CMK (cell line): ENCODE results near the gene ZFYVE16.
A peak's percentile ranks its signal among the peaks of the same experiment; 100 is the strongest.
"Not testable (repeated sequence)": the region's sequence is repeated elsewhere in the genome, so short reads cannot be mapped to it uniquely, and the experiment has no call there.

Source experiments
- DNase-seq: peaks from one replicate; pipeline ENCODE4 v3.0.0-alpha.2; 2010; ENCODE audit warnings: low read depth

The ZFYVE16 gene

DNA sequence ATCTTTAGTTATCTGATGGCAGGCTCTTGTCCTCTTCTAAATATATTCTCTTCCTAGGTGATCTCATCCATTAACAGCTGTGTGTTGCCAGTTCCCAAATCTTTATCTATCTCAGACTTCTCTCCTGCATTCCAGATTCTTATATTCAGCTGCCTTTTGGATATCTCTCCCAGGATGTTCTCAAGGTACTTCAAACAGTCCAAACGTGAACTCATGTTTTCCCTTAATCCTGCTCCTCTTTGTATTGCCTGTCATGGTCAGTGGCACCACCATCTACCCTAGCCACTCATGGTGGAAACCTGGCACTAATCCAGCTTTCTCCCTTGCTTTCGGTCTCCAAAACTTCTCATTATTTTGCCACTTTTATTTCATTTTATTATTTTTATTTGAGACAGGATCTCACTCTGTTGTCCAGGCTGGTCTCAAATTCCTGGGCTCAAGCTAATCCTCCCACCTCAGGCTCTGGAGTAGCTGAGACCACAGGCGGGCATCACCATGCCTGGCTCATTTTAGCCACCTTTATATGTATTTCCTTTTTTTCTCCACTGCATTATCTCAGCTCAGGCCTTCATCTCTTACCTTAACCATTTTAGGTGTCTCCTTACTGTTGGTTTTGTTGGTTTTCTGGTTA is 3.8 kb downstream of the ZFYVE16 start:
- DNase-seq = no peak

DNA sequence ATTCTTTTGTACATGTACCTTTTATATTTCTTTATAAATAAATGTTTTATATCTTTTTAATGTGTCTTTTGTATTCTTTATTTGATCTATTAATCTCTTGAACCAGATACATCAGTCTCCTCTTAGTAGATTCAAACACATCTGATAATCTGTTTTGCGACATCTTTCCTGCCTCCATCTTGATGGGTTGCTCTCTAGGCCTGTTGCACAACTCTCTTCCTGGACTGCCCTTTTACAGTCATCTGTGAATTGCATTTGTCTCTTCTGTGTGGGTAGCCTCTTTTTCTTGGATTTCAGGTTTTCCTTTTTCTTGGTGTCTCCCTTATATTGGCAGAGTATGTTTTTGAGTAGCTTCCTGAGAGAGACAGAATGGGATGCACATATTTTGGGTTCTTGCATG is 6.2 kb downstream of the ZFYVE16 start:
- no peak for DNase-seq

DNA sequence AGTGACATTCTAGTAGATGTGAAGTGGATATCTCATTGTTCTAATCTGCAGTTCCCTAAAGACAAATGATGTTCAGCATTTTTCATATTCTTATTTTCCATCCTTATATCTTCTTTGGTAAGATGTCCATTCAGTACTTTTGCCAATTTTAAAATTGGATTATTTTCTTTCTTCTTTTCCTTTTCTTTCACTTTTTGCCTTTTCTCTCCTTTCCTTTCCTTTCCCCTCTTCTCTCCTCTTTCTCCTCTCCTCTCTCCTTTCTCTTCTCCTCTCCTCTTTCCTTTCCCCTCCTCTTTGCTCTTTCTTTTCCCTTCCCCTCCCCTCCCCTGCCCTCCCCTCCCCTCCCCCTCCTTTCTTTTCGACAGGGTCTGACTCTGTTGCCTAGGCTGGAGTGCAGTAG is 10.1 kb downstream of the ZFYVE16 start:
- no peak for DNase-seq

DNA sequence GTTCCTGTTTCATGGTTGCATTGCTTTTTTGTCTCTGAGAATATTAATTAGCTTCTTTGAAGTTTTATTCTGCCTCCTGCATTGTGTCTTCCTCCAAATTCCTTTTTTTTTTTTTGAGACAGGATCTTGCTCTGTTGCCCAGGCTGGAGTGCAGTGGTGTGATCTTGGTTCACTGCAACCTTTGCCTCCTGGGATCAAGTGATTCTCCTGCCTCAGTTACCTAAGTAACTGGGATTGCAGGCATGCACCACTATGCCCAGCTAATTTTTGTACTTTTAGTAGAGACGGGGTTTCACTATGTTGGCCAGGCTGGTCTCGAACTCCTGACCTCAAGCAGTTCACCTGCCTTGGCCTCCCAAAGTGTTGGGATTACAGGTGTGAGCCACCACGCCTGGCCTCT is 16.5 kb downstream of the ZFYVE16 start:
- DNase-seq = not testable (repeated sequence)

DNA sequence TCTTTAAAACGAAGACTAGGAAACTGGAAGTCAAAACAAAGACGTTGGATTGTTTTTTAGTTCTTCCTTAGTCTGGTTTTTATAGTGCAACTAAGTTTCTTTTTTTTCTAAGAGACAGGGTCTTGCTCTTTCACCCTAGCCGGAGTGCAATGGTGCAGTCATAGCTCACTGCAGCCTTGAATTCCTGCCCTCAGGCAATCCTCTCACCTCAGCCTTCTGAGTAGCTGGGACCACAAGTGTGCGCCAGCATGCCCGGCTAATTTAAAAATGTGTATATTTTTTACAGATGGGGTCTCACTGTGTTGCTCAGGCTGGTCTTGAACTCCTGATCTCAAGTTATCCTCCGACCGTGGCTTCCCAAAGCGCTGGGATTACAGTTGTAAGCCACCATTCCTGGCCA is 27.6 kb downstream of the ZFYVE16 start:
- DNase-seq = no peak

DNA sequence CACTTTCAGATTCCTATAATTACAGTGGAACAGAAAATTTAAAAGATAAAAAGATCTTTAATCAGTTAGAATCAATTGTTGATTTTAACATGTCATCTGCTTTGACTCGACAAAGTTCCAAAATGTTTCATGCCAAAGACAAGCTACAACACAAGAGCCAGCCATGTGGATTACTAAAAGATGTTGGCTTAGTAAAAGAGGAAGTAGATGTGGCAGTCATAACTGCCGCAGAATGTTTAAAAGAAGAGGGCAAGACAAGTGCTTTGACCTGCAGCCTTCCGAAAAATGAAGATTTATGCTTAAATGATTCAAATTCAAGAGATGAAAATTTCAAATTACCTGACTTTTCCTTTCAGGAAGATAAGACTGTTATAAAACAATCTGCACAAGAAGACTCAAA is 29.5 kb downstream of the ZFYVE16 start:
- DNase-seq = no peak

DNA sequence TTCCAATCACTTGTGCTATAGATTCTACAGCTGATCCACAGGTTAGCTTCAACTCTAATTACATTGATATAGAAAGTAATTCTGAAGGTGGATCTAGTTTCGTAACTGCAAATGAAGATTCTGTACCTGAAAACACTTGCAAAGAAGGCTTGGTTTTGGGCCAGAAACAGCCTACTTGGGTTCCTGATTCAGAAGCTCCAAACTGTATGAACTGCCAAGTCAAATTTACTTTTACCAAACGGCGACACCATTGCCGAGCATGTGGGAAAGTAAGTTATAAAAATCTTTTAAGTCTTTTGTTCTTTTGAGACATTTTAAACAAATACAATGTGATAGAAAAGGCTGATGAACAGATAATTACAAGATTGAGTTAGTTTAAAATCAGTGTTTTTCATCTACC is 30.9 kb downstream of the ZFYVE16 start:
- DNase-seq = no peak

DNA sequence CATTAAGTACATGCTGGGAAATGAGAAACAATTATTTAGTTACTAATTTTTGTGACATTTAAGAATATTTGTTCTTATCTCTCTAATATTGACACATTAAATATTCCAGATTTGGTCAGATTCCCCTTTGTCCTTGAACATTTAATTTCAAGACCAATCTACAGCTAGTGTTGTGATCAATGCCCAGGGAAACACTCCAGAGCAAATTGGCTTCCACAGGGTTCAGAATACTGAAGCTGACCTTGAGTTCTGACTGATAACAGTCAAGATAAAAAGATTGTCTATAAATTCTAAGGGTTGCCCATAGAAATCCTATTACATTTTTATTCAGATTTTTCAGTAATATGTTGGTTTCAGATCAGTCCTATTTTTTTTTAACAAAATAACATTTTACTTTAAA is 31.3 kb downstream of the ZFYVE16 start:
- no peak for DNase-seq

DNA sequence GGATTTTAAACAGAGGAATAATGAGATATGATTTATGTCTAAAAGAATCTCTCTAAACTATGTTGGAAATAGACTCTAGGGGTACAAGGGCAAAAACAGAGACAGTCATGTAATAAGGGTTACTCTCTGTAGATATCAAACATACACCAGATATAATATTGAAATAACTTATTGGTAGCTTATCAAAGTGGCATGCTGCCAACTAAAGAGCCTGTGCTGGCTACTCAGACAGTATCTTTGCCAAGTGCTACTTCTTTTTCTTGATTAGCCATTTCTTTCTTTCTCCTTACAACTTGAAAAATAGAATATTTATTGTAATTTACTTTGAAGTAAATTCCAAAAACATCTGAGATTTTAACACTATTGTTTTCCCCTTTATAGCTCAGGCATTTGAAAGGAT is 34.9 kb downstream of the ZFYVE16 start:
- no peak for DNase-seq

DNA sequence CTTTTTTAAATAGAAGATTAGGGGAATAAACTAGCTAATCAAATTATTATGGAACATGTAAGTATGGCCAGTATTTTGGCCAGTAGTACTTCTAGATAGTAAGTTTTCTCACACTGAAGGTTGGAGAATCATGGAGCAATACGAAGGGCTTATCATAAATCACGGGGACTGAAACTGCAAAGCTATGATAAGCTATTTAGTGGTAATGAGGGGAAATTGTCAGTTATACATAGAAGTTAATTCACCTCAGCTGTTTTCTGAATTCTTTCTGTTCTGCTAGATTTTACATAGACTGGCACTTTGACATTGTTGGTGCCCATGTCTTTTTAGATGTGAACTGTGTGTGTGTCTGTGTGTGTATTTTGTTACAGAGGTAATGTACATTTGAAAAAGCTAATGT is 45.5 kb downstream of the ZFYVE16 start:
- no peak for DNase-seq

DNA sequence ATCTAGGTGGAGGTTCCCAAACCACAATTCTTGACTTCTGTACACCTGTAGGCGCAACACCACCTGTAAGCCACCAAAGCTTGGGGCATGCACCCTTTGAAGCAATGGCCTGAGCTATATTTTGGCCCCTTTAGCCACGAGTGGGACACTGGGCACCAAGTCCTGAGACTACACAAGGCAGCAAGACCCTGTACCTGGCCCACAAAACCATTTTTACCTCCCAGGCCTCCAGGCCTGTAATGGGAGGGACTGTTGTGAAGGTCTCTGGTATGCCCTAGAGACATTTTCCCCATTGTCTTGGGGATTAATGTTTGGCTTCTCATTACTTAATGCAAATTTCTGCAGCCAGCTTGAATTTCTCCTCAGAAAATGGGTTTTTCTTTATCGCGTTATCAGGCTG is 55.4 kb downstream of the ZFYVE16 start:
- DNase-seq = no peak

DNA sequence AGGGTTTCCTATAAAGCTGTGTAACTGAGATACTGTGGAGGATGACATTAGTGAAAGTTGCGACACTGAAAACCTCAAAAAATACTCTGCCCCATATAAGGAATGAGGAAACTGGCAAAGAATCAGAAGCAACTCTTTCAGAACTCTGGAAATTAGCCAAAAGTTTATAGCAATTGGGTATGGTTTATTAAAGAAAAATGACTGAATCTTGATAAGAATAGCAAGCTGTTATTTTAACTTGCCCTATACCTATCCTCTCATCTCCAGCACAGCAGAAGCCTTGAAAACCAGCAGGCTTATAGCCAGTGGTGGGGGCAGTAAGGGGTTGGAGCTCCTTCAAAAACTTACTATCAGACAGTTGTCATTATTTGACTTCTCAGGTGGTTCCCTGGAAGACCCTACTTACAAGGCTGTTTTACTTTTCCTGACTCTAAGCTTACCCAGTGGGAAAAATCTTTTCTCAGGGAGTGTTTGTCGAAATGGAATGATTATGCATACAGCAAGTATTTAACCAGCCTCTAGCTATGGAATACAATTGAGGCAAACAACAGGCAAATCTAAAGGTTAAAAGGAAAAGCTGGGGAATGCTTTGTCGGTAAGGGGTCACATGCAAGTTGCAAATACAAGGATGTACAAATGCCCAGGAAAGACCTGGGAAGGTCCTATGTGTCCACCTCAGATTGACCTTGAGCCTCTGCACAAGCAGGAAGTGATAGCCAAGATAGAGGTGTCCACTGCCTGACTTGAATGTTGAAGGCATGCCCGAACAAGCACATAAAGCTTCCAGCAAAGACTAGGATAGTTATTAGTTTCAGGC is 59.0 kb downstream of the ZFYVE16 start:
- DNase-seq = no peak

DNA sequence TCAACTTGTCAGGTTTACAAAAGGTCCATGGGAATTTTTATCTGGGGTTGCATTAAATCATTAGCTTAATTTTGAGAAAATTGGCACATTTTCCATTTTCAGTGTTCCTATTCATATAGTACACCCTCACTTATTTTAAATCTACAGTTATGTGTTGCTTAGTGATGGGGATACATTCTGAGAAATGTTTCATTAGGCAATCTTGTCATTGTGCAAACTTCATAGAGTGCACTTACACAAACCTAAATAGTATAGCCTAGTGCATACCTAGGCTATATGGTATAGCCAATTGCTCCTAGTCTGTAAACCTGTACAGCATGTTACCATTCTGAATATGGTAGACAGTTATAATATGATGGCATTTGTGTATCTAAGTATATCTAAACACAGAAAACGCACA is 60.3 kb downstream of the ZFYVE16 start:
- DNase-seq = no peak

DNA sequence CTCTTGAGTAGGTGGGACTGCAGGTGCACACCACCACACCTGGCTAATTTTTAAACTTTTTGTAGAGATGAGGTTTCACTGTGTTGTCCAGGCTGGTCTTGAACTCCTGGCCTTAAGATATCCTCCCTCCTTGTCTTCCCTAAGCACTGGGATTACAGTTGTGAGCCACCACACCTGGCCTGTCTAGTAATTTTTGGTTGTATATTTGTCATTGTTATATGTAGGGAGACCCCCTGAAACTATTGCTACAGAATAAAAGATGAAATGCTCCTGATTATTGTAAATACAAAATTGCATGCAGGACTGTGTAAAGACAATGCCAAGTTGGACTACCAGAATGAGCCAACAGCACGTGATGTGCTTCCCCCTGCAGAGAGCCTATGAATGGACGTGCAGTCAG is 62.8 kb downstream of the ZFYVE16 start:
- not testable (repeated sequence) for DNase-seq

DNA sequence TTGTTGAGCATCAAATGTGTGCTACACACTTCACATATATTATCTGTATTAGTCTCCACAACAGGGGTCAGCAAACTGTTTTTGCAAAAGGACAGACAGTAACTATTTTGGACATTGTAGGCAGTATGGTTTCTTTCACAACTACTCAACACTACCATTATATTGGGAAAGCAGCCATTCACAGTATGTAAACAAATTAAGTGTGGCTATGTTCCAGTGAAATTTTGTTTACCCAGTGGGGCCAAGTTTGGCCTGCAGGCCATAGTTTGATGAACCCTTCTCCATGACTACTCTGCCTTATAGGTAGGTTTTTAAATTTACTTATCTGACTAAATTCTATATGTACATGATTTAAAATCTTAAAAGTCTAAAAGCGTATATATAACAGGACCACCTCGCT is 67.1 kb downstream of the ZFYVE16 start:
- no peak for DNase-seq

DNA sequence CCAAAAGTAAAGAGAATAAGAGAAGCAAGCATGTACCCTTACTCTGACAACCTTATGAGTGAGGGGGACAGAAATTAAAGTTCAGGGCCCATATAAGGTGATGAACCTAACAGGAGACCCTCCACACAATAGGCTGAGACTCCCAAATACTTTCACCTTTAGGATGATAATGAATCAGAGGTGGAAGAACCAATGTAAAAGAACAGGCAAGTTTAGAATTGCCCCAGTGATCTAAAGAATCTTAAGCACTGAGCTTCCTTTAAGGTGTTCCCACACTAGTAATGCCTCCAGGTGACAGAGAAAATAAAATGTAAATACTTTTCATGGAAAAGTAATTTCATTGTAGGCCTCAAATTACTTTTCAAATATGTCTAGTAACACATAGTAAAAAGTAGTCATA is 71.8 kb downstream of the ZFYVE16 start:
- DNase-seq = no peak

DNA sequence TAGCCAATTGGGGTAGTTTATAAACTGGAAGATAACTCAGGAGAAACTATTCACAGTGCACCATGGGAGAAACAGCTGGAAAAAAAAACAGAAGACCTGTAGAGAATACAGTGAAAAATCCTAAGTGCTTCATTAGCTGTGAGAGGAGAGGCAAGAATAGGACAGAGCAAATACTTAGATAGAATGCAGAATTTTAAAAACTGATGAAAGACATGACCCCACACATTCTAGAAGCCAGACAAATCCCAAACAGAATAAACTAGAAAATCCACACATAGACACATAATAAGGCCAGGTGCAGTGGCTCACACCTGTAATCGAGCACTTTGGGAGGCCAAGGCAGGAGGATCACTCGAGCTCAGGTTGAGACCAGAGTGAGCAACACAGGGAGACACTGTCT is 72.5 kb downstream of the ZFYVE16 start:
- no peak for DNase-seq

DNA sequence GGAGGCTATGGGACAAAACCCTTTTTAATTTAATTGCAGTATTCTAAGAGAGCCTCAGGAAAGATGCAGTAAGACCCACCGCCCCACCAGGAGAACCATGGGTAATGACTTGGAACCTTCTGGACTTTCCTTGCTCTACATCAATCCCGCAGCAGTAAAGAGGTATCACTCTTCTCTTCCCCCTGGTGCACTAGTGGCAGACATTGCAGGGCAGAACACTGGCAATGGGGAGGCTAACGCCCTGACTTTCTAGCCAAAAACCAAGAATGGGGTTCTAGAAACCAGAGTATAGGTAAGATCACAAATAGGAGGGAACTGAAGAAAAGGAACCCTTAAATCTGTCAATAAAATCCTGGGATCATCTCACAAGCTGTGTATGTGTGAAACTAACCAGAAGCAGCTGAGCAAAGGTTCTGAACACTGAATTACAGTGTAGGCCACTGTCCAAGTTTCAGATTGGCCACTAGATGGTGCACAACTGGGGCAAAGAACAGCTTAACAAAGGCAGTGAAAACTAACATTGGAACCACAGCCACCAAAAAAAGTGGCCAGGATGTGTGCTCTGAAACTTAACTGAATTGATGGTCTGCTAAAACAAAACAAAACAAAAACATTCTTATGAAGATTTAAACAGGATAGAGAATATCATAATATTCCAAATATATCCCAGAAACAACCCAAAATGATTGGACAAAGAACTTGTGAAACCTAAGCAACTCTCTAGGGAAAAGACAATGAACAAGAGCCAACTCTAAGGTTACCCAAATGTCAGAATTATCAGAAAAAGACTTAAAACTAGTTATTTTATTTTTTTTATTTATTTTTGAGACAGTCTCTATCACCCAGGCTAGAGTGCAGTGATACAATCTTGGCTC is 73.4 kb downstream of the ZFYVE16 start:
- DNase-seq = peak; percentile 21

DNA sequence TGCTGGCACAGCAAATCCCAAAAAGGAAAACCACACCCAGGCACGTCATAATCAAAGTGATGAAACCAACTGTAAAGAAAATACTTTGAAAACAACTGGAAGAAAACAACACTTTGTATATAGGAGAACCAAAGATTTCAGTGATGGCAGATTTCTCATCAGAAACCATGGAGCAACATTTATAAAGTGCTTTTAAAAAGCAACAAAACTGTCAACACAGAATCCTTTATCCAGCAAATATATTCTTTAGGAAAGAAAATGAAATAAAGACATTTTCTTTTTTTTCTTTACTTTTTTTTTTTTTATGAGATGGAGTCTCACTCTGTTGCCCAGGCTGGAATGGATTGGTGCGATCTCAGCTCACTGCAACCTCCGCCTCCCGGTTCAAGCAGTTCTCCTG is 74.7 kb downstream of the ZFYVE16 start:
- DNase-seq = no peak

DNA sequence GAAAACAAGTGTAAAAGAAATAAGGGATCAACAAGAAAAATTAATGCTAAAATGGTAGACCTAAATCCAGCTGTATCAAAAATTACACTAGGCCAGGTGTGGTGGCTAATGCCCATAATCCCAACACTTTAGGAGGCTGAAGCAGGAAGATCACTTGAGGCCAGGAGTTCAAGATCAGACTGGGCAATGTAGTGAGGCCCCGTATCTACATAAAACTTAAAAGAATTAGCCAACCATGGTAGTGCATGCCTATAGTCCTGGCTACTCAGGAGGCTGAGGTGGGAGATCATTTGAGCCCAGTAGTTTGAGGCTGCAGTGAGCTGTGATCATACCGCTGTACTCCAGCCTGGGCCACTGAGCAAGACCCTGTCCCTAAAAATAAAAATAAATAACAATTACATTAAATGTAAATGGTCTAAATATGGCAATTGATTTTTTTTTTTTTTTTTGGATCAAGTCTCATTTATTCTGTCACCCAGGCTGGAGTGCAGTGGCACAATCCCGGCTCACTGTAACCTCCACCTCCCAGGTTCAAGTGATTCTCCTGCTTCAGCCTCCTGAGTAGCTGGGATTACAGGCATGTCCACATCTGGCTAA is 75.9 kb downstream of the ZFYVE16 start:
- no peak for DNase-seq

DNA sequence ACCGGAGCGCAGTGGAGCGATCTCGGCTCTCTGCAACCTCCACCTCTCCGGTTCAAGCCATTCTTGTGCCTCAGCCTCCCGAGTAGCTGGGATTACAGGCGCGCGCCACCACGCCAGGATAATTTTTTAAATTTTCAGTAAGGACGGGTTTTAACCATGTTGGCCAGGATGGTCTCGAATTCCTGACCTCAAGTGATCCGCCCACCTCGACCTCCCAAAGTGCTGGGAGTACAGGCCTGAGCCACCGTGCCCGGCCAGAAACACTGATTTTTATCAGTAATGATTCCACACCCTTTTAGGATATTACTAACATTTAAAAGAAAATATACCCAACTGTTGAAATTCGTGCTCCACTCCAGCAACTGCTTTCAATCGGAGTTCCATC is 79.6 kb downstream of the ZFYVE16 start:
- DNase-seq = no peak
